GM19035 (cell line): ENCODE measurements around the gene GSTM1.

Source experiments
- ATAC-seq: cut with Tn5 transposase; IDR thresholded peaks from one replicate; pipeline ENCODE4 v1.9.1; 2021; ENCODE audit not compliant: unreplicated experiment

The GSTM1 gene

DNA sequence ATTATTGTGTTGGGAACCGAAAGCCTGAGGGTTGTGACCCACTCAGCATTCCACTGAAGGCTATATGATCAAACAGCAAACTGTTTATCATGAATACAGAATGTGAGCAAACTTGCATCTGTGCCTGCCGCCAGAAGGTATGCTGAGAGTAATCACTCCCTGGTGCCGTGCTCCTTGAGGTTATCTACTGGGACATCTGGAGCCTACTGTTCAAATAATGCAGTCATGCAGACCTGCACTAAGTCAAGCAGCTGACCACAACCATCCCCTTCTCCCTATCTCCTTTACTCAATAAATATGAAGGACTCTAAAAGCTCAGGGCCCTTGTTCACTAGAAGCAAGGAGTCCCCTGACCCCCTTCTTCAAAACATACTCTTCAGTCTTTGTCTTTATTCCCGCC lies 37.9 kb downstream of the GSTM1 start:
- no peak for ATAC-seq

DNA sequence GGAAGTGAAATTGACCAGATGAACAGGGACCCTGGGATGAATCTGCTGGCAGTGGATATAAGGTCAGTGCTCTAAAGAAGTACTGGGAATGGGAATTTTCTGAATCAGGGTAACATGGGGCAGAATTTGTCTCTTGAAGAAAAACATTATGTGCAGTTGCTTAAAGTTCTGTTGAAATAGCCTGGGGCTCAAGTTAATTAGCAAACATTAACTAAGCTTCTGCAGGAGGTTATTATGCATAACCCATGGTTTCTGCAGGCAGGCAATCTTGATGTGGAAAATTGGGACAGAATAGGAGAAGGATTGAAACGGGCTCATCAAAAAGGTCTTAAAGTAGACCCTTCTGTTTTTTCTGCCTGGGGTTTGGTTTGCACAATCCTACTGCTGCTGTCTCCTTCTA lies 38.4 kb downstream of the GSTM1 start:
- ATAC-seq = no peak

DNA sequence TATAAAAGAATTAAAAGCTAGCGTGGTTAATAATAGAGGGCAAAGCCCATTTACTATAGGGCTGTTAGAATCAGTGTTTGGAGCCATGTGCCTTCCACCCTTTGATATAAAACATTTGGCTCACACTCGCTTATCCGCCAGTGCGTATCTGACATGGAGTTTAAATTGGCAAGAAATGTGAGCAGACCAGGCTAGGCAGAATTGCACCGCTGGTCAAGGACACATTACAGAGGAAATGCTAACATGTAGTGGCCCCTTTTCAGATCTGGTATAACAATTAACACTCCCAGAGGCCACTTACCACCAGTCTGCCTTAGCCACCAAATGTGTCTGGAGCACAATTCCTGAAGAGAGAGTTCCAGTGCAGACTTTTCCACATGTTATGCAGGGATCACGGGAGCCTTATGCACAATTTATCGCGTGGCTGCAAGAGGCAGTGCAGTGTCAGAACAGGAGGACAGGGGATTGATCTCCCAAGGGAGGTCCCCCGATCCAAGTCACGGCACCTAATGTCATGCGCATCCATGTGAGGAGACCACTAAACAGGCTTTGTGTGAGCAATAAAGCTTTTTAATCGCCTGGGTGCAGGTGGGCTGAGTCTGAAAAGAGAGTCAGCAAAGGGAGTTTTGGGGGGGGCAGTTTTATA lies 39.2 kb downstream of the GSTM1 start:
- no peak for ATAC-seq

DNA sequence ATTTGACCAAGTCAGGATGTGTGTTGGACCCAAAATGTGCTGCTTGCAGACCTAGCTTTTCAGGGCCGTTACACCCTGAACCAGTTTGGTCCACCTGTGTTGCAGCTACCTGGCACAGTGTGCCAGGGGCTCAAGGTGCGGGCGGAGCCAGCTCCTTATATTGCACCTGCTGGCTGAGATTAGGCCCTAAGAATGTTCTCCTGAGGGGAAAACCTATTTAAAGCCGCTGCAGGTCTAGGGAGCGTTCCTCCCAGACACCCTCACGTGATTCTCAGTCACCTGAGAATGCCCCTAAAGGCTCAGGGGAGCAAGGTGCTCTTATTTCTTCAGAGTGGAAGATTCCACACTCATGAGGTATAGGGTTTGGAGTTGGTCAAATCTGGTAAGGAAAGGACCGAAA lies 41.3 kb downstream of the GSTM1 start:
- no peak for ATAC-seq

DNA sequence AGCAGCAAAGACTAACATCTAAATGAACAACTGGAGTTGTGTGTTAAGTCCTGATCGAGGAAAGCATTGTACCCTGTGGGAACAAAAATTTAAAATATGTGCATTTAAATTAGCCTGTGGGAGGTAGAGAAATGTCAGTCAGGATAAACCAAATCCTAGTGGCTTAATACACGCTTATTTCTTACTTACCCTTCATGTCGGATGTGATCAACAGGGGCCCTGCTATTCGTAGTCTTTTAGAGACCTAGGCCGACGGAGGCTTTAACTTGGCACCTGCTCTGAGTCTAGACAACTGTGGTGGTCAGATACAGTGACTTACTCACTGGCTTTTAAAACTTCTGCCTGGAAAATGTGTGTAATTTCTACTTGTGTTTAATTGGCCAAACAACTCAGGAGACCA lies 43.0 kb downstream of the GSTM1 start:
- ATAC-seq = no peak

DNA sequence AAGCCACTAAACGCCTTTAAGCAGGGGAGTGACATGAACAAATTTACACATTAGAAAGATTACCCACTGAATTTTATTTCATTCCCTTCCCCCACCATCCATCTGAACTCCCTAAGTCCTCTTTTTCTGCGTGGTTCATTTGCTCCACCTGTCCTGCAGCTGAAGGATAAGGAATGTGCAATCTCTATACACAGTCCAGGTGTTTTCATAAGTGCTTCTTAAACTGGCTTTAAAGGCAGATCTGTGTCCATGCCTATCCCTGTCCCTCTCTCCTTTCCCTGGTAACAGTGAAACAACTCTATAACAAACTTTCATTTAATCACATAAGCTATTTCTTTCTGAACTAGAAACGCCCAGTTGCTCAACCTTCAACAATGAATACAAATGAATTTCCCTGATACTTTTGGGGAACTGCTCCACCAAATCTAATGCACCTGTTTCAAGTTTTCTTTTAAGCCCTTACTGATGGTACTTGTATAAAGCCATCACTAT lies 44.8 kb downstream of the GSTM1 start:
- ATAC-seq = no peak

DNA sequence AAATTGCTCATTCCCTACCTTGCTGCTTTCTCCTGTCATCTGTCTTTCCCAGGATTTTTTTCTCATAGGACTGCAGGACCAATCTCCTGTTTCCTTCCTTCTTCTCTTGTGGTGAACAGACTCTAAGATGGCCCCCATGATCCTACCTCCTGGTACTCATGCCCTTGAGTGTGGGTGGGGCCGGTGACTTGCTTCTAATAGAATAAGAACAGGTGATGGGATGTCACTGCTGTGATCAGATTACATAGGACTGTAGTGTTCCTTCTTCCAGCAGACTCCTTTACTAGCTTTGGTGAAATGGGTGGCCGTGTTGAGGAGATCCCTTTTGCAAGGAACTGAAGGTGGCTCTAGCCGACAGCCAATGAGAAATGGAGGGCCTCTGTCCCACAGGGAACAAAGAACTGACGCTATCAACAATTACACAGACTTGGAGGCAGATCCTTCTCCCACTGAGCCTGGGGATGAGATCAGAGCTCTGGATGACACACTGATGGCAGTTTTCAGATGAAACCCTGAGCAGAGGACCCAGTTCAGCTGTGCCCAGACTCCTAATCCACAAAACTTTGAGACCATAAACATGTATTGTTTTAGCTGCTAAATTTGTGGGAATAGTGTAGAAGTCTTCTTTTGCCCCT lies 45.7 kb downstream of the GSTM1 start:
- ATAC-seq = no peak

DNA sequence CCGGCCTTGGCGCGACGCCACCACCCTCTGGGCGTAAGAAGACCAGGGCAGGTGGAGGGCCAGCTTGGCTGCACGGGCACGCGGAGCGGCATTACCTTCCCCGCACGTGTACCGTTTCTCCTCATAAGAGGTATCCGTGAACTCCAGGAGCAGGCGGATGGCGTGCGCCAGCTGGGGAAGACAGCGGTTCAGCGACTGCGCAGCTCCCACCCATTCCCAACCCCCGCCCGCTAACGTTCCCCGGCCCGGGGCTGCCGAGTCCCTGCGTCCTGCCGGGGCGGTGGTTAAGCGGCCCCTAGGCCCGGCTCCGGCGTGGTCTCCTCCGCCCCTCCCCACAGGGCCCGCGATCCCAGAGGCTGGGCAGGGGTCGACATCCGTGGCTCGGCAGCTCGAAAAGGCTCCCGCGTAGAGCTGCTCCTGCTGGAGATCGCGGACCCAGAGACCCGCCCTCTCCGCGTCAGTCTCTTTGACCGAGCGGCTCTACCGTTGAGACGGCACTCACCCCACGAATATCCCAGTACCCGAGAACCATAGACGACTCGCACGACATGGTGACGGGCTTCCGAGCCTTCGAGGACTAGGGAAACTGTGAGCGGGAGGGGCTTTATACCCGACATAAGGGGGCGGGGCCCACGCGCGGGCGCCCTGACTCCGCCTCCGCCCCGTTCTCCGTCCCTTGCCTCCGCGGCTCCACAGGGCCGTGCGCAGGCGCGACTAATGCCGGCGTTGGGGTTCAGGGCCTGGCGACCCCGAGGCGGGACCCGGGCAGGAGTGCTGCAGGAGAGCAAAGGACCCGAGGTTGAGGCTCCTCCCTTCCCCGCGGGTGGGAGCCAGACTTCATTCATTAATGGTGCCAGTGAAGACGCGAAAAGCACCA lies 52.4 kb downstream of the GSTM1 start:
- peak; percentile 92 for ATAC-seq

DNA sequence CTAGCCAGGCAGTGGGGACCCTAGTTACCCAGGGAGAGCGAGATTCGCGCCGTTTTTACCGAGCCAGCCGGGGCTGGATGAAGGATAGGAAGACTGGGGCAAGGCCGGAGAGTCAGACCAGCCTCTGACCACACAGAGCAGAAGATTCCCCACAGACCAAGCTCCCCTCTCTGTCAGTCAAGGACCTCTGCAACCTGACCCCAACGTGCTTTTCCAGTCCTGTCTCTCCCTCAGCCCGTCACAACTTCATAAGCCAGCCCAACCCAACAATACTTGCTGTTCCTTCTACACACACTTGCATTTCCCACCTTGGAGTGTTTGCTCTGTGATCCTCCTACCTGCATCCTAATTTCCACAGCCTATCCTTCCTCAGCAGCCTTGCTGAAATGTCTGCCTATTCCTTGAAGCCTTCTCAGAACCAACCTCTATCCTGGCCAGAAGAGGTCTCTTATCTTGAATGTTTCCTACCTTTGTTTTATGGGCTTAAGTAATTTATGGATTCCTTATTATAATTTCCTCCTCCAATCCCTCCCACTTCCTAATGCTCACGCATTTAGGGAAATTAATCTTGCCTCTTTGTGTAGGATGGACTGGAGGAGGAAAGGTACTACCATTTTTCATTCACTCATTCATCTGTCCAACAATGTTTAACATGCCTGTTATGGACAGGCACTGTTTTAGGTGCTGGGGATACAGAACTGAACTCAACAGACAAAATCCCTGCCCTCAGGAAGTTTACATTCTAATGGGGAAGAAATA lies 53.2 kb downstream of the GSTM1 start, which contains the start of gene GSTM3:
TSS of gene GSTM3 (minus strand) at position 424 of the 759 bp plus-strand sequence. CDS start 751 bp downstream, outside the sequence.
- ATAC-seq = peak; percentile 30
